ENCODE results near the gene PAQR4. TPM values are rescaled to one million over a fixed set of nuclear protein-coding genes. Genes with fewer than 3 reads are reported as not detected.

Gene PAQR4
- total and polyA plus RNA-seq, 2 of the 13 experiments (the other 11 are each of a cell fraction or from before 2014, with no cell fraction given) = 15.9 to 24.8 TPM

GRCh38 chr16:2926650-2926999, 42.5 kb upstream of the PAQR4 start:
- POLR2A ChIA-PET = interaction anchor here (0.6 to 1.0 kb wide), 3 partner anchors 15 to 58 kb away, joined by 4 to 6 read pairs (median 4); no protein-coding TSS in a partner anchor
- WGBS (ENCODE audit: low lambda C conversion rate) = 87% methylated on average over 5 of the region's 5 CpGs
- BruUV-seq (replicated peaks) = no TSS peak
- Histone ChIP-seq H3K36me3 (replicated peaks in 1 of 2; ENCODE audit: control insufficient read depth in 1 of 2, insufficient read depth in 2 of 2, low read length in 2 of 2) (peaks cover 4 to 5% of the 10 kb centered on the region in 2 experiments; a peak in 3 of 5 replicates), H3K27me3 (ENCODE audit: control insufficient read depth in 1 of 2, insufficient read depth in 2 of 2, low read length in 2 of 2) (no peaks in the 10 kb centered on the region), H3K9ac (ENCODE audit: insufficient read depth, low read depth, low read length) (no peak overlapping the region), H3K4me1 (ENCODE audit: insufficient read depth, low read length) (0 out of 2 replicates have a peak, but pooled peaks cover 9% of the 10 kb centered on the region), H3K27ac (ENCODE audit: extremely low read length, insufficient read depth, low read length) (no peak overlapping the region), H3K4me2 (ENCODE audit: low read depth, low read length) (peak overlapping the region; percentile 56; the same call in 1 of the 2 replicates), H3K9me3 (ENCODE audit: low read length) (no peaks in the 10 kb centered on the region), H3K79me2 (ENCODE audit: insufficient read depth, low read length) (no peaks in the 10 kb centered on the region), H3K4me3 (replicated peaks in 1 of 3; ENCODE audit: insufficient read depth in 1 of 3, low read depth in 2 of 3, low read length in 3 of 3) (no peak overlapping the region), H4K20me1 (ENCODE audit: insufficient read depth, low read length) (no peaks in the 10 kb centered on the region), H2AFZ (ENCODE audit: low read length) (no peak overlapping the region)
- no peak for ATAC-seq
- in situ Hi-C loops (cut with HindIII; ENCODE audit: extremely low pct_ligation_motif_present, low pct_unique_long_range_greater_than_20kb) = no loop called here
- no peak for DNase-seq (ENCODE audit: low spot score)
- intact Hi-C loops (cut with micrococcal nuclease; ENCODE audit: unreplicated experiment) = no loop called here
- TF ChIP-seq MAFK (conservative IDR thresholded peaks at IDR 0.05 in 1 of 2, IDR thresholded peaks at IDR 0.05 in 1 of 2; ENCODE audit: low read length in 2 of 2) (peak in 1 of 2 experiments; percentile 24; a peak in 1 of 4 replicates), ZNF335 (CRISPR knock-in tag; IDR thresholded peaks at IDR 0.05) (no peak)
- CTCF ChIA-PET (ENCODE audit: low intra/inter-chr PET ratio, low total read pairs) = interaction anchor here (1.1 to 2.0 kb wide), 4 partner anchors 52 to 88 kb away, joined by 3 to 9 read pairs (median 7); no protein-coding TSS in a partner anchor
- FAIRE-seq = no peak

GRCh38 chr16:2927010-2927646, 42.0 kb upstream of the PAQR4 start:
- Histone ChIP-seq H3K79me2 (ENCODE audit: insufficient read depth, low read length) (no peaks in the 10 kb centered on the region), H3K9me3 (ENCODE audit: low read length) (no peaks in the 10 kb centered on the region), H3K36me3 (replicated peaks in 1 of 2; ENCODE audit: control insufficient read depth in 1 of 2, insufficient read depth in 2 of 2, low read length in 2 of 2) (peaks cover 4 to 5% of the 10 kb centered on the region in 2 experiments; a peak in 3 of 5 replicates), H3K27ac (ENCODE audit: extremely low read length, insufficient read depth, low read length) (no peak overlapping the region), H4K20me1 (ENCODE audit: insufficient read depth, low read length) (no peaks in the 10 kb centered on the region), H3K27me3 (ENCODE audit: control insufficient read depth in 1 of 2, insufficient read depth in 2 of 2, low read length in 2 of 2) (no peaks in the 10 kb centered on the region), H3K4me1 (ENCODE audit: insufficient read depth, low read length) (0 out of 2 replicates have a peak, but pooled peaks cover 9% of the 10 kb centered on the region), H2AFZ (ENCODE audit: low read length) (no peak overlapping the region), H3K4me3 (replicated peaks in 1 of 3; ENCODE audit: insufficient read depth in 1 of 3, low read depth in 2 of 3, low read length in 3 of 3) (no peak overlapping the region), H3K9ac (ENCODE audit: insufficient read depth, low read depth, low read length) (no peak overlapping the region), H3K4me2 (ENCODE audit: low read depth, low read length) (peak overlapping the region; percentile 56)
- intact Hi-C loops (cut with micrococcal nuclease; ENCODE audit: unreplicated experiment) (no loop called here), in situ Hi-C loops (cut with HindIII; ENCODE audit: extremely low pct_ligation_motif_present, low pct_unique_long_range_greater_than_20kb) (no loop called here)
- WGBS (ENCODE audit: low lambda C conversion rate) = 37% methylated on average over 6 of the region's 19 CpGs
- FAIRE-seq (peak; percentile 89), DNase-seq (ENCODE audit: low spot score) (peak; percentile 74), ATAC-seq (peak; percentile 83)
- CTCF ChIA-PET (ENCODE audit: low intra/inter-chr PET ratio, low total read pairs) = interaction anchor here (1.1 to 2.0 kb wide), 4 partner anchors 52 to 88 kb away, joined by 3 to 9 read pairs (median 7); no protein-coding TSS in a partner anchor
- POLR2A ChIA-PET = interaction anchor here (0.5 to 1.0 kb wide), 5 partner anchors 15 to 59 kb away, joined by 3 to 6 read pairs (median 4); partner anchors contain the start of gene FLYWCH1
- BruUV-seq (replicated peaks) = no TSS peak
- TF ChIP-seq RXRB (CRISPR knock-in tag; IDR thresholded peaks at IDR 0.05; ENCODE audit: borderline replicate concordance) (peak; percentile 44; the same call in 1 of the 2 replicates), ARID5B (CRISPR knock-in tag; IDR thresholded peaks at IDR 0.05) (0 out of 2 replicates have a peak, but pooled peaks have one; percentile 21), CTCF (CRISPR knock-in tag; IDR thresholded peaks at IDR 0.05) (peak; percentile 95), ZNF883 (CRISPR knock-in tag; IDR thresholded peaks at IDR 0.05; ENCODE audit: not compliant biosample characterization) (no peak), SMC3 (IDR thresholded peaks at IDR 0.05; ENCODE audit: low read length) (peak; percentile 72), NBN (conservative IDR thresholded peaks at IDR 0.05) (no peak), EED (CRISPR knock-in tag; IDR thresholded peaks at IDR 0.05) (no peak)
